SK-N-MC (cell line): ENCODE data around the gene DNAI1.

Experiments used
- EZH2 ChIP-seq: fragments of 200-600 bp; sonication (generic); IDR thresholded peaks from one replicate; pipeline ENCODE4 v1.6.1; 2017; ENCODE audit warnings: antibody characterized with exemption
- POLR2AphosphoS5 ChIP-seq: IDR thresholded peaks from 2 replicates; pipeline ENCODE4 v1.6.1; 2012; ENCODE audit warnings: mild to moderate bottlenecking, low read depth, low read length, borderline replicate concordance

DNA sequence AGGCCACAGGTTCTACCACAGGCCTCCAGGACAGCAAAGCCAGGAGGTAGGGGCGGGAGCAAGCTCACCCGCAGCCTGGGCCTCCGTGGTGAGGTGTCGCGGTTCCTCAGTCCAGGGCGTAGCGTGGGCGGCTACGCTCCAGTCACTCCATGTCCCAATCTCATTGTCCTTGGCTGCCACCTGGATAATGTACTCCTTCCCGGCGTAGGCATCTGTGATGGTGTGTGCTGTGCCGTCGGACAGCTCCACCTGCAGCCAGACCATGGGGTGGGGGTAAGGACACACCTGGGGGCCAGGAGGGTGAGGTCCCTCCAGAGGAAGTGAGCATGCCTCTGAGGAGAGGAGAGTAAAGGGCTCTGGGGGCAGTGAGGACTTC, 94.0 kb downstream of the DNAI1 start:
- TF ChIP-seq EZH2 (no peak), POLR2AphosphoS5 (no peak)
